Measurements from ENCODE around the gene SLC9A9.

- TF ChIP-seq CTCF (IDR thresholded peaks at IDR 0.05) (no peak), POLR2AphosphoS5 (IDR thresholded peaks at IDR 0.05) (no peak)
These were observed 611.9 kb downstream of the SLC9A9 start for GRCh38 chr3:143236226-143236964.

All from transverse colon (tissue), 4 donors.